Measurements from ENCODE around the gene INSR. TPM values are rescaled to one million over a fixed set of nuclear protein-coding genes. Genes with fewer than 3 reads are reported as not detected.

The INSR gene
- total and polyA plus RNA-seq, 2 of the 8 experiments (the other 6 are each of a cell fraction or from before 2014, with no cell fraction given): 13.1 to 48.7 TPM

DNA sequence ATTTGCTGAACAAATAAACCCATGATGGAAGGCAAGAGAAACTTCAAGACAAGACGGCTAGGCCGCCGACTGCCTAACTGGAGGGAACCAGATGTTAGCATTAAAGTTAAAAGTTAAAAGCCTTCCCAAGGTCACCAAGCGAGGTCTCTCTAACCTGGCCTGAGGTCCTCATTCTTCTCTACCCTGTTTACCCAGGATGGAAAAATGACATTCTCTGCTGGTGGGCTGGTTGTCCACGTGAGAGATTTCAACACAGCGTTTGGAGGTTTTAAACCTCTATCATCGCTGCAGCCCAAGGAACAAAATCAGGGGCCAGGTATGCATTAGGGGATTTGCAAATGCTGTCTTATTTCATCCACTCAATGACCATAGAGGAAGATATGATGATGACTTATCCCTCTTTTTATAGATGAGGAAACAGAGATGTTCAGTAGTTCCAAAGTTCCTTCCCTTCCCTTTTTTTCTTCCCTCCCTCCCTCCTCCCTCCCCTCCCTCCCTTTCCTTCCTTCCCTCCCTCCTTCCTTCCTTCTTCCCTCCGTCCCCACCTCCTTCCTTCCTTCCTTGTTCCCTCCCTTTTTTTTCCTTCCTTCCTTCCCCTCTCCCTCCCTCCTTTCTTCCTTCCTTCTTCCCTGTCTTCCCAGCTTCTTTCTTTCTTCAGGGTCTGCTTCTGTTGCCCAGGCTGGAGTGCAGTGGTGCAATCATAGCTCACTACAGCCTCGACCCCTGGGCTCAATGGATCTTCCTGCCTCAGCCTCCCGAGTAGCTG lies 79.7 kb downstream of the INSR start:
- Histone ChIP-seq H3K36me3 (ENCODE audit: control insufficient read depth in 2 of 4, insufficient read depth in 4 of 4, low read length in 3 of 4) (no peaks in the 10 kb centered on the region; a peak in 1 of 8 replicates), H3K79me1 (ENCODE audit: low read depth, low read length) (peaks cover 2% of the 10 kb centered on the region; the same call in 1 of the 2 replicates), H3K4me1 (replicated peaks in 1 of 4; ENCODE audit: control insufficient read depth in 3 of 4, insufficient read depth in 4 of 4, low read length in 3 of 4) (peaks cover 4 to 16% (median 9%) of the 10 kb centered on the region in 4 experiments), H2AFZ (ENCODE audit: low read length) (no peak overlapping the region), H3K23me2 (ENCODE audit: low read depth, low read length) (peaks cover 1% of the 10 kb centered on the region; the same call in 1 of the 2 replicates), H3K4ac (replicated peaks; ENCODE audit: insufficient read length, low read depth, low read length) (no peak overlapping the region), H2BK120ac (replicated peaks; ENCODE audit: low read depth, low read length) (peak overlapping the region; percentile 73), H2BK15ac (ENCODE audit: low read length) (no peak overlapping the region), H3K79me2 (ENCODE audit: control insufficient read depth in 1 of 2, insufficient read depth in 2 of 2, low read length in 2 of 2) (peaks cover 0 to 11% of the 10 kb centered on the region in 2 experiments; a peak in 1 of 4 replicates), H4K20me1 (replicated peaks in 1 of 2; ENCODE audit: control insufficient read depth in 1 of 2, insufficient read depth in 2 of 2, low read length in 2 of 2) (peaks cover 0 to 2% of the 10 kb centered on the region in 2 experiments), H3K18ac (ENCODE audit: extremely low read depth, low read length) (no peak overlapping the region; the same call in 1 of the 2 replicates), H2BK5ac (ENCODE audit: low read depth, low read length) (no peak overlapping the region; the same call in 1 of the 2 replicates), H3K4me2 (ENCODE audit: insufficient read depth in 1 of 2, low read depth in 2 of 2, low read length in 2 of 2) (no peak overlapping the region; a peak in 1 of 4 replicates), H4K5ac (ENCODE audit: insufficient read length, low read depth, low read length) (no peak overlapping the region), H4K8ac (ENCODE audit: extremely low read depth, insufficient read depth, low read length) (no peak overlapping the region), H3K56ac (replicated peaks; ENCODE audit: insufficient read length, low read depth, low read length) (no peak overlapping the region), H4K91ac (replicated peaks; ENCODE audit: insufficient read length, low read length) (no peak overlapping the region), H3K23ac (ENCODE audit: insufficient read length) (no peak overlapping the region), H2BK12ac (ENCODE audit: low read depth, low read length) (peak overlapping the region; percentile 68), H2BK20ac (ENCODE audit: low read length) (no peak overlapping the region), H2AK5ac (ENCODE audit: low read depth, low read length) (peak overlapping the region; percentile 6), H3K27ac (ENCODE audit: low read depth, low read length) (no peak overlapping the region), H3K27me3 (replicated peaks in 1 of 4; ENCODE audit: control insufficient read depth in 3 of 4, extremely low read depth in 1 of 4, insufficient read depth in 3 of 4, low read length in 3 of 4) (no peaks in the 10 kb centered on the region), H3K9ac (replicated peaks in 1 of 4; ENCODE audit: extremely low read depth in 1 of 4, low read depth in 3 of 4, low read length in 3 of 4) (no peak overlapping the region), H3K14ac (ENCODE audit: insufficient read length) (no peak overlapping the region), H3K9me3 (ENCODE audit: insufficient read depth in 2 of 2, low read depth in 1 of 2, low read length in 1 of 2) (no peaks in the 10 kb centered on the region), H3K4me3 (ENCODE audit: extremely low read depth in 1 of 4, insufficient read depth in 2 of 4, low read depth in 3 of 4, low read length in 4 of 4) (no peak overlapping the region)
- DNase-seq (ENCODE audit: low read depth in 1 of 2, low spot score in 2 of 2) (no peak), FAIRE-seq (no peak)
- ChIA-PET CTCF (ENCODE audit: partially characterized antibody) (no interaction called here), POLR2A (ENCODE audit: partially characterized antibody) (interaction anchor here (1.6 kb wide), 1 partner anchor 16 kb away, joined by 3 read pairs; no protein-coding TSS in a partner anchor)
- TF ChIP-seq BRCA1 (IDR thresholded peaks at IDR 0.05; ENCODE audit: low read depth, low read length) (no peak), RBBP5 (IDR thresholded peaks at IDR 0.05; ENCODE audit: borderline replicate concordance, low read depth, low read length) (no peak)
- 72% methylated on average over 10 of the region's 10 CpGs; no CpG with 5 or more reads in 1 of the 2 experiments for WGBS, 2 experiments (ENCODE audit: extremely low coverage in 1 of 2, insufficient coverage in 1 of 2, insufficient read length in 1 of 2, insufficient replicate concordance in 2 of 2, low coverage in 1 of 2, low lambda C conversion rate in 2 of 2, missing lambda C conversion rate in 1 of 2)

All from H1 (cell line).